ENCODE results near the gene SYT4.

The SYT4 gene

DNA sequence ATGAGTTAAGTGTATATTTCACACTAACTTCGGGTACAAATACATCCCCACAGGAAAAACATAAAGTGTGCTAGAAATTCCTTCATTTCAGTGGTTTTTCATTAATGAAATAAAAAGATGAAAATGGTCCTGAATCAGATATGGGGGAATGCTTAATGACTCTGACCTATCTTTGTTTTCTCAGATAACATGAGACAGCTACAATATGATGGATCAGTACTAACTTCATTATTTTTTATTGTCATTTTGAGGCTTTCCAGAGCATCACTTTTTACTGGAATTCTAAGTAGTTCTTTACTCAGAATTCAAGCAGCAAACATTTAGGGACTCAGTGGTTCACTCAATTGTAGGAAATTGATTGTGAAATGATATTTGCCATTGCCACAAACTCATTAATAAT, 2.8 kb downstream of the SYT4 start:
- Histone ChIP-seq H3K9me3 (ENCODE audit: control insufficient read depth, insufficient read depth, low read length) (no peaks in the 10 kb centered on the region), H3K4me3 (ENCODE audit: low read depth, low read length) (no peak overlapping the region), H3K4me1 (ENCODE audit: control insufficient read depth, insufficient read depth, low read length) (peaks cover 6% of the 10 kb centered on the region), H3K36me3 (ENCODE audit: control insufficient read depth, insufficient read depth, low read length) (no peaks in the 10 kb centered on the region), H3K9ac (ENCODE audit: low read depth, low read length) (no peak overlapping the region), H3K27me3 (ENCODE audit: control insufficient read depth, insufficient read depth, low read length) (no peaks in the 10 kb centered on the region)

DNA sequence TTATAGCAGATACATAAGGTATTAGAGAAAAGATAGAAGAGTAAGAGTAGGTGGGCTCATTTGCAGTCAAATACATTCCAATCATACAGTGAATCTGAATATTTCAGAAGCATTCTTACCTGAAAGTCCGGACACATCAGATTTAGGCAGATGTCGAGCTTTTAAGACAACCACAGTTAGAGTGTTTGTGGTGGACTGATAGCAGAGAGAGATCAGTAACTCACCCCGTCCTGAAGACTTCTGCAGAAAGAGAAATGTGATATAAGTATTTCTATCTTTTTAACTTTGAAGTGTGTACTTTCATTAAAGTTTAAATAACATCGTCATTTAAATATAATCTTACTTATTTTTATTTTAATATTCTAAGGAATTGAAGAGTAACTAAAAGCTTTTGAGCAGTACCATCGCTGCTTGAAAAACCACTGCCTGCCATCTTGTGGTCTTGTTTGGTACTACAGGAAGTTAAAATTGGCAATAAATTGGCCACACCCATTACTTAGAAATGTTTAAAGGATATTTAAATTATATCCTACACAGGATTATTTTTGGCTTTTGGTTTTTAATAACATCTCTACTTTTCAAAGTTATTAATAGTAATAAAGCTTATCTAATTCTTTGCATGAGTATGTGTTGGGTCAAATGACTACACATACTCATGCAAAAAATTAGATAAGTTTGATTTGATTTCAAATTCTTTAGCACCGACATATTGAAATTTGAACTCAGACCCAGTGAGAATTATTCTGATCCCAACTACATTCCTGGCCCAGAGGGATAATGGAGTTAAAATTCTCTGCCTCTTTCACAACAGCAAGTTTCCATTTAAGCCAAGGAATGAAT, 5.5 kb downstream of the SYT4 start:
- Histone ChIP-seq H3K9me3 (ENCODE audit: control insufficient read depth, insufficient read depth, low read length) (no peaks in the 10 kb centered on the region), H3K36me3 (ENCODE audit: control insufficient read depth, insufficient read depth, low read length) (no peaks in the 10 kb centered on the region), H3K4me3 (ENCODE audit: low read depth, low read length) (no peak overlapping the region), H3K4me1 (ENCODE audit: control insufficient read depth, insufficient read depth, low read length) (peaks cover 3% of the 10 kb centered on the region), H3K9ac (ENCODE audit: low read depth, low read length) (no peak overlapping the region), H3K27me3 (ENCODE audit: control insufficient read depth, insufficient read depth, low read length) (no peaks in the 10 kb centered on the region)

DNA sequence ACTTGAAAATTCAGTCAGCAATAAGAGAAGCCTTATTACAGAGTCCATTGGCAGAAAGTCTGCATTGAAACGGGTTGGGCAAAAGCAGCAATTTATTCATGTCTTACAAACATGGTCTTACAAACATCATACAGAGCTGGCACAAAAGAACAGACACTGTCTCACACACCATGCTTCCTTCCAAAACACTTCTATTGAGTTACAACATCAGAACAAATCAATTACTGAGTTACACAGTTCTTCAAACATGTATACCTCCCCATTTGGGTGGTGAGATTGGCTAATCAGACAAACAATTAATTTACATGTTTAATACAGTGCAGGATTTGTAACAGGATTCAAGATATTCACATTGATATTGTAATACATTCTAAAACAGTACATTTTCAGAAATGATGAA, 9.5 kb downstream of the SYT4 start:
- Histone ChIP-seq H3K4me3 (ENCODE audit: low read depth, low read length) (no peak overlapping the region), H3K9ac (ENCODE audit: low read depth, low read length) (no peak overlapping the region), H3K36me3 (ENCODE audit: control insufficient read depth, insufficient read depth, low read length) (no peaks in the 10 kb centered on the region), H3K4me1 (ENCODE audit: control insufficient read depth, insufficient read depth, low read length) (no peaks in the 10 kb centered on the region), H3K27me3 (ENCODE audit: control insufficient read depth, insufficient read depth, low read length) (no peaks in the 10 kb centered on the region), H3K9me3 (ENCODE audit: control insufficient read depth, insufficient read depth, low read length) (no peaks in the 10 kb centered on the region)

DNA sequence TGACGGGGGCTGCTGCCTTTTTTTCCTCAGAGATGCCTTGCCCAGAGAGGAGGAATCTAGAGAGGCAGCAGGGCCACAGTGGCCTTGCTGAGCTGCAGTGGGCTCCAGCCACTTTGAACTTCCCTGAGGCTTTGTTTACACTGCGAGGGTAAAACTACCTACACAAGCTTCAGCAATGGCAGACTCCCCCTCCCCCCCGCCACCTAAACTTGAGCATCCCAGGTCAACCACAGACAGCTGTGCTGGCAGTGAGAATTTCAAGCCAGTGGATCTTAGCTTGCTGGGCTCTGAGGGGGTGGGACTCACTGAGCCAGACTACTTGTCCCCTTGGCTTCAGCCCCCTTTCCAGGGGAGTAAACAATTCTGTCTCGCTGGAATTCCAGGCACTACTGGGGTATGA, 11.8 kb downstream of the SYT4 start:
- Histone ChIP-seq H3K4me3 (ENCODE audit: low read depth, low read length) (no peak overlapping the region), H3K9me3 (ENCODE audit: control insufficient read depth, insufficient read depth, low read length) (no peaks in the 10 kb centered on the region)

DNA sequence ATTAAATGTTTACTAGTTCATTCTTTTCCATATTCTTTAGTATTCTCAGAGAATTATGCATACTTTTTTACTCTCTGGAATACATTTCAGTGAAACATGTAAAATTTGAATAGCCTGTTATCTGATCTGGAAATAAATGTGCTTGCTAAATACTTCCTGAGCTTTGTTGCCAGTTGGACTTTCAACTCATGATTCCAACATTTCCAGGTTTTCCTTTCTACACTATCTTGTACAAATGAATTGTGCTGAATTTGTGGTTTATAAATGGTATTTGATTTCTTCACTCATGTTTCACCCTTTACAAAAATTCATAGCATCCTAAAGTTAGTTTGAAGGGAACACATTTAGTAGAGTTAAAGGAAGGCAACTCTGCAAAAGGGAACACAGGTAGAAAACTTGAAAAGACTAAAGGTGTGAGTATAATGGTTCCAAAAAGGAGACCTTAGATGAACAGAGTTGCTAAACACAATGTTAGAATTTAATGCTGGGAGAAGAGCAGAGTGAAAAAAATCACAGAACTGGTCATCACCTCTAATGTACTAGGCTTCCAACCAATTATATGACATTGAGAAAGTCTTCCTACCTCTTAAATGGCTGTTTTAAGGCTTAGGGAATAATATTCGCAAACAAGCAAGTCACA, 28.6 kb downstream of the SYT4 start:
- no peaks in the 10 kb centered on the region for H3K9me3 ChIP-seq (ENCODE audit: control insufficient read depth, insufficient read depth, low read length)
- H3K27me3 ChIP-seq (ENCODE audit: control insufficient read depth, insufficient read depth, low read length): no peaks in the 10 kb centered on the region
- H3K9ac ChIP-seq (ENCODE audit: low read depth, low read length): no peak overlapping the region

More for the DNA sequence above, 11.8 kb downstream of the SYT4 start:
- no peaks in the 10 kb centered on the region for H3K36me3 ChIP-seq (ENCODE audit: control insufficient read depth, insufficient read depth, low read length)
- no peaks in the 10 kb centered on the region for H3K4me1 ChIP-seq (ENCODE audit: control insufficient read depth, insufficient read depth, low read length)
- no peaks in the 10 kb centered on the region for H3K27me3 ChIP-seq (ENCODE audit: control insufficient read depth, insufficient read depth, low read length)
- H3K9ac ChIP-seq (ENCODE audit: low read depth, low read length): no peak overlapping the region

DNA sequence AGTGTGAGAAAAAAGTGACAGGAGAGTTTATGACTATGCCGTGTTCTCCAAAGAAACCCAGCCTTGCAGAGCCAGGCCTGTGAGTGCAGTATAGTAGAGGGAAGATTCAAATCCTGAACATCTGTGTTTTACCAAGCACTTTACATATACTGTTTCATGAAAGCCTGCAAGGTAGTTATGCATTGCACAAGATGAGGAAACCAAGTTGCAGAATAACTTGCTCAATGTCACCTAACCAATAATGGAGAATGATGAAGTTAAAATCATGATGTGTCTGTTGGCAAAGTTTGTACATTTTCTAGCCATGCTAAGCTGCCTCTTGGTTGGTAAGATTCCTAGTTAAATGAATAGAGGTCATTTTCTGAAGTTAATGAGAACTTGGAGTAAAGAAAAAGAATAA, 29.3 kb downstream of the SYT4 start:
- H3K4me1 ChIP-seq (ENCODE audit: control insufficient read depth, insufficient read depth, low read length): no peaks in the 10 kb centered on the region
- no peak overlapping the region for H3K9ac ChIP-seq (ENCODE audit: low read depth, low read length)
- no peak overlapping the region for H3K4me3 ChIP-seq (ENCODE audit: low read depth, low read length)
- H3K36me3 ChIP-seq (ENCODE audit: control insufficient read depth, insufficient read depth, low read length): no peaks in the 10 kb centered on the region
- H3K27me3 ChIP-seq (ENCODE audit: control insufficient read depth, insufficient read depth, low read length): no peaks in the 10 kb centered on the region
- no peaks in the 10 kb centered on the region for H3K9me3 ChIP-seq (ENCODE audit: control insufficient read depth, insufficient read depth, low read length)

More for the DNA sequence above, 28.6 kb downstream of the SYT4 start:
- Histone ChIP-seq H3K4me3 (ENCODE audit: low read depth, low read length) (no peak overlapping the region), H3K4me1 (ENCODE audit: control insufficient read depth, insufficient read depth, low read length) (no peaks in the 10 kb centered on the region), H3K36me3 (ENCODE audit: control insufficient read depth, insufficient read depth, low read length) (no peaks in the 10 kb centered on the region)

DNA sequence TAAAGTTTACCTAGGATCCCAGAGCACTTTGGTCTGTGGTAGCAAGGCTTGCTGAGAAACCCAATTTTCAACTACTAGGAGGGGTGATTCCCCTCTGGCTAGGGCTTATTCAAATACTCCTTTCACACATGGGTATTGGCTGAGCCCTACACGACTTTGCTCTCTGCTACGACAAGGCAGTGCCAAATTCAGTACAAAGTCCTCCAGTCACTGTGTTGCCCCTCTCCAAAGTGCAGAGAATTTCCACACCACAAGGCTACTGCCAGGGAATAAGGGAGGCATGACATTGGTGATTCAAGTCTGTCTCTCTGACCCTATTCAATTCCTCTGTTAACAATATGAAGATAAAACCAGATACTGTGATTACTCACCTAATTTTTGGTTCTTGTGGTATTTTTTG, 38.9 kb downstream of the SYT4 start:
- H3K4me3 ChIP-seq (ENCODE audit: low read depth, low read length): no peak overlapping the region
- no peaks in the 10 kb centered on the region for H3K9me3 ChIP-seq (ENCODE audit: control insufficient read depth, insufficient read depth, low read length)
- no peak overlapping the region for H3K9ac ChIP-seq (ENCODE audit: low read depth, low read length)
- H3K27me3 ChIP-seq (ENCODE audit: control insufficient read depth, insufficient read depth, low read length): no peaks in the 10 kb centered on the region
- no peaks in the 10 kb centered on the region for H3K4me1 ChIP-seq (ENCODE audit: control insufficient read depth, insufficient read depth, low read length)
- H3K36me3 ChIP-seq (ENCODE audit: control insufficient read depth, insufficient read depth, low read length): no peaks in the 10 kb centered on the region

DNA sequence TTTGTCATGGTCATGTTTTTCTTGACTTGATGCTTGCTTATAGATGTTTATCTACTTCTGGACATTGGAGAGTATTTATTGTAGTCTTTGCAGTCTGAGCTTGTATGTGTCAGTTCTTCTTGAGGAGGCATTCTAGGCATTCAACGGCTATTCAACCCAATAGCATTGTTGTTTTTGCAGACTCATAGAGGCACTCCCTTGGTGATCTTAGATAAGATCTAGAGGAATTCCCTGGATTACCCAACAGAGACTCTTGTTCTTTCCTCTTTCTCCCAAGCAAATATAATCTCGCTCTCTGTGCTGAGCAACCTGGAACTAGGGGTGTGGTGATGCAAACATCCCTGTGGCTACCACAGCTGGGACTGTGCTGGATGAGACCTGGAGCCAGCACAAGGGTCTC, 40.4 kb downstream of the SYT4 start:
- no peak overlapping the region for H3K9ac ChIP-seq (ENCODE audit: low read depth, low read length)
- H3K9me3 ChIP-seq (ENCODE audit: control insufficient read depth, insufficient read depth, low read length): no peaks in the 10 kb centered on the region
- H3K27me3 ChIP-seq (ENCODE audit: control insufficient read depth, insufficient read depth, low read length): no peaks in the 10 kb centered on the region
- H3K4me1 ChIP-seq (ENCODE audit: control insufficient read depth, insufficient read depth, low read length): no peaks in the 10 kb centered on the region
- no peak overlapping the region for H3K4me3 ChIP-seq (ENCODE audit: low read depth, low read length)
- H3K36me3 ChIP-seq (ENCODE audit: control insufficient read depth, insufficient read depth, low read length): no peaks in the 10 kb centered on the region

DNA sequence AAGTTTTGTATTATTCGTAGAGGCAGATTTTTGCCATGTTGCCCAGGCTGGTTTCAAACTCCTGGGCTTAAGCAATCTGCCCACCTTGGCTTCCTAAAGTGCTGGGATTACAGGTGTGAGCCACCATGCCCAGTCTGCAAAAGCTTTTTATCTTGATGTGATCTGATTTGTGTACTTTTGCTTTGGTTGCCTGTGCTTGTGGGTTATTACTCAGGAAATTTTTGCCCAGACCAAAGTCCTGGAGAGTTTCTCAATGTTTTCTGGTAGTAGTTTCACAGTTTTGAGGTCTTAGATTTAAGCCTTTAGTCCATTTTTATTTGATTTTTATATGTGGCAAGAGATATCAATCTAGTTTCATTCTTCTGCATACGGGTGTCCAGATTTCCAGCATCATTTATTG, 42.4 kb downstream of the SYT4 start:
- no peaks in the 10 kb centered on the region for H3K36me3 ChIP-seq (ENCODE audit: control insufficient read depth, insufficient read depth, low read length)
- H3K4me1 ChIP-seq (ENCODE audit: control insufficient read depth, insufficient read depth, low read length): no peaks in the 10 kb centered on the region

DNA sequence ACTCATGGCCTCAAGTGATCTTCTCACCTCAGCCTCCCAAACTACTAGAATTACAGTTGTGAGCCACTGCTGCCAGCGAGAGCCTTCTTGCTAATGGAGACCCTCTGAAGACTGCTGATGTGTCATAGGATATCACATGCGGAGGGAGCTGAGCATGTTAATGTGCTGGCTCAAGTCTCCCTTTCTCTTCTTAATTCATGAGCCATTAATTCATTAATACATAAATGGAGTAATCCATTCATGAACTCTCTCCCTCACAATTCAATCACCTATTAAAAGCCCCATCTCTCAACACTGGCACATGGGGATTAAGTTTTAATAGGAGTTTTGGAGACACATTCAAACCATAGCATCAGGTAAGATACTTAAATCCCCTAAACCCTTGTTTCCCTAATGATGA, 54.8 kb downstream of the SYT4 start:
- H3K9ac ChIP-seq (ENCODE audit: low read depth, low read length): no peak overlapping the region
- no peak overlapping the region for H3K4me3 ChIP-seq (ENCODE audit: low read depth, low read length)
- no peaks in the 10 kb centered on the region for H3K36me3 ChIP-seq (ENCODE audit: control insufficient read depth, insufficient read depth, low read length)

More for the DNA sequence above, 42.4 kb downstream of the SYT4 start:
- no peak overlapping the region for H3K4me3 ChIP-seq (ENCODE audit: low read depth, low read length)
- no peak overlapping the region for H3K9ac ChIP-seq (ENCODE audit: low read depth, low read length)
- H3K27me3 ChIP-seq (ENCODE audit: control insufficient read depth, insufficient read depth, low read length): no peaks in the 10 kb centered on the region
- H3K9me3 ChIP-seq (ENCODE audit: control insufficient read depth, insufficient read depth, low read length): no peaks in the 10 kb centered on the region

DNA sequence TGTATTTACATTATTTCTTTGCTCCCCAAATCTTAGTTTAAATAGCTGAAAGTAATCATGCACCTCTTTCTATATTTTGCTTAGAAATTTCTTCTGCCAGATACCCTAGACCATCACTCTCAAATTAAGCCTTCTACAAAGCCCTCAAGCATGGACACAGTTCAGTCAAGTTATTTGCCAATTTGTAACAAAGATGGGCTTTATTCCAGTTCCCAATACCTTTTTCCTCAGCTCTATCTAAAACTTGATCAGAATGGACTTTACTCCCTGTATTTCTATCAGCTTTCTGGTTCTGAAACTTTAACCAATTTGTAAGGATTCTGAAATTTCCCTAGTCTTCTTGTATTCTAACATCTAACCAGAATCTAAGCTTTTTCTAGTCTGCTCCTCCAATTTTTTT, 56.6 kb downstream of the SYT4 start:
- H3K4me3 ChIP-seq (ENCODE audit: low read depth, low read length): no peak overlapping the region
- H3K27me3 ChIP-seq (ENCODE audit: control insufficient read depth, insufficient read depth, low read length): no peaks in the 10 kb centered on the region
- no peaks in the 10 kb centered on the region for H3K9me3 ChIP-seq (ENCODE audit: control insufficient read depth, insufficient read depth, low read length)

More for the DNA sequence above, 54.8 kb downstream of the SYT4 start:
- no peaks in the 10 kb centered on the region for H3K27me3 ChIP-seq (ENCODE audit: control insufficient read depth, insufficient read depth, low read length)
- H3K4me1 ChIP-seq (ENCODE audit: control insufficient read depth, insufficient read depth, low read length): no peaks in the 10 kb centered on the region
- no peaks in the 10 kb centered on the region for H3K9me3 ChIP-seq (ENCODE audit: control insufficient read depth, insufficient read depth, low read length)

More for the DNA sequence above, 56.6 kb downstream of the SYT4 start:
- H3K36me3 ChIP-seq (ENCODE audit: control insufficient read depth, insufficient read depth, low read length): no peaks in the 10 kb centered on the region
- no peak overlapping the region for H3K9ac ChIP-seq (ENCODE audit: low read depth, low read length)
- H3K4me1 ChIP-seq (ENCODE audit: control insufficient read depth, insufficient read depth, low read length): no peaks in the 10 kb centered on the region
